GM13976 (cell line): ENCODE data around the gene POU1F1.
"Not testable (repeated sequence)": the region's sequence is repeated elsewhere in the genome, so short reads cannot be mapped to it uniquely, and the experiment has no call there.

Experiments
- DNase-seq: peaks from one replicate; pipeline ENCODE4 v3.0.0; 2012; ENCODE audit warnings: low spot score
- CTCF ChIP-seq: IDR thresholded peaks from 2 replicates; pipeline ENCODE4 v1.5.1; 2012; ENCODE audit warnings: borderline replicate concordance, mild to moderate bottlenecking; ENCODE audit not compliant: insufficient read depth; ENCODE audit errors: extremely low read depth, missing control alignments, control extremely low read depth
- in situ Hi-C: fragments of 300-500 bp; cut with MboI; formaldehyde crosslinking; loops from one replicate; pipeline ENCODE4 v1.12.0; 2022; ENCODE audit warnings: low sequenced_read_pairs, mixed read lengths, inconsistent platforms; ENCODE audit not compliant: unreplicated experiment

POU1F1 gene

GRCh38 chr3:87260270-87260669 is 16.1 kb downstream of the POU1F1 start:
- in situ Hi-C loops: no loop called here
- peak; percentile 43 for TF ChIP-seq CTCF
- peak; percentile 13 for DNase-seq

GRCh38 chr3:87250009-87250408 is 26.4 kb downstream of the POU1F1 start:
- no peak for TF ChIP-seq CTCF
- in situ Hi-C loops: no loop called here
- no peak for DNase-seq

GRCh38 chr3:87248831-87249230 is 27.6 kb downstream of the POU1F1 start:
- no peak for DNase-seq
- in situ Hi-C loops: no loop called here
- no peak for TF ChIP-seq CTCF

GRCh38 chr3:87248231-87248630 is 28.2 kb downstream of the POU1F1 start:
- DNase-seq, in situ Hi-C loops: not testable (repeated sequence)

- in situ Hi-C loops: no loop called here
- DNase-seq: no peak
- TF ChIP-seq CTCF: no peak
These were observed 29.0 kb downstream of the POU1F1 start for GRCh38 chr3:87247430-87247773.

GRCh38 chr3:87246662-87247429 is 29.5 kb downstream of the POU1F1 start:
- no peak for TF ChIP-seq CTCF
- no peak for DNase-seq
- in situ Hi-C loops: no loop called here

GRCh38 chr3:87236093-87236492 is 40.3 kb downstream of the POU1F1 start:
- in situ Hi-C loops: no loop called here
- TF ChIP-seq CTCF: no peak
- no peak for DNase-seq
